GM18861 (cell line): ENCODE measurements around the gene VEZF1.

Experiments
- ATAC-seq: cut with Tn5 transposase; IDR thresholded peaks from one replicate; pipeline ENCODE4 v1.9.1; 2021; ENCODE audit not compliant: unreplicated experiment

The VEZF1 gene

GRCh38 chr17:57999010-57999495 lies 11.0 kb upstream of the VEZF1 start:
- ATAC-seq, result no peak

GRCh38 chr17:57997085-57997809 lies 9.2 kb upstream of the VEZF1 start:
- ATAC-seq, result no peak

- peak; percentile 58 for ATAC-seq
Measured at GRCh38 chr17:57995076-57995956, 7.3 kb upstream of the VEZF1 start.

- no peak for ATAC-seq
Measured at GRCh38 chr17:57994436-57994835, 6.4 kb upstream of the VEZF1 start.

GRCh38 chr17:57993471-57994365 lies 5.7 kb upstream of the VEZF1 start:
- ATAC-seq, result no peak

- no peak for ATAC-seq
Measured at GRCh38 chr17:57991537-57991936, 3.5 kb upstream of the VEZF1 start.

- no peak for ATAC-seq
Measured at GRCh38 chr17:57990037-57990436, 2.0 kb upstream of the VEZF1 start.

GRCh38 chr17:57988301-57989250 lies 522 bp upstream of the VEZF1 start:
- ATAC-seq, result peak; percentile 43

- no peak for ATAC-seq
Measured at GRCh38 chr17:57986841-57987580, 1.0 kb downstream of the VEZF1 start.

- no peak for ATAC-seq
Measured at GRCh38 chr17:57985675-57985974, 2.4 kb downstream of the VEZF1 start.

- no peak for ATAC-seq
Measured at GRCh38 chr17:57984936-57985674, 2.9 kb downstream of the VEZF1 start.

GRCh38 chr17:57984261-57984890 lies 3.7 kb downstream of the VEZF1 start:
- no peak for ATAC-seq

- ATAC-seq, result no peak
Measured at GRCh38 chr17:57983446-57983845, 4.6 kb downstream of the VEZF1 start.

- ATAC-seq, result no peak
Measured at GRCh38 chr17:57982452-57983170, 5.4 kb downstream of the VEZF1 start.

GRCh38 chr17:57980522-57980921 lies 7.5 kb downstream of the VEZF1 start:
- no peak for ATAC-seq

- no peak for ATAC-seq
Measured at GRCh38 chr17:57979076-57979475, 9.0 kb downstream of the VEZF1 start.

- no peak for ATAC-seq
Measured at GRCh38 chr17:57976594-57976993, 11.5 kb downstream of the VEZF1 start.

GRCh38 chr17:57975044-57975443 lies 13.0 kb downstream of the VEZF1 start:
- no peak for ATAC-seq
